ENCODE results near the gene SPON2.

Gene SPON2

DNA sequence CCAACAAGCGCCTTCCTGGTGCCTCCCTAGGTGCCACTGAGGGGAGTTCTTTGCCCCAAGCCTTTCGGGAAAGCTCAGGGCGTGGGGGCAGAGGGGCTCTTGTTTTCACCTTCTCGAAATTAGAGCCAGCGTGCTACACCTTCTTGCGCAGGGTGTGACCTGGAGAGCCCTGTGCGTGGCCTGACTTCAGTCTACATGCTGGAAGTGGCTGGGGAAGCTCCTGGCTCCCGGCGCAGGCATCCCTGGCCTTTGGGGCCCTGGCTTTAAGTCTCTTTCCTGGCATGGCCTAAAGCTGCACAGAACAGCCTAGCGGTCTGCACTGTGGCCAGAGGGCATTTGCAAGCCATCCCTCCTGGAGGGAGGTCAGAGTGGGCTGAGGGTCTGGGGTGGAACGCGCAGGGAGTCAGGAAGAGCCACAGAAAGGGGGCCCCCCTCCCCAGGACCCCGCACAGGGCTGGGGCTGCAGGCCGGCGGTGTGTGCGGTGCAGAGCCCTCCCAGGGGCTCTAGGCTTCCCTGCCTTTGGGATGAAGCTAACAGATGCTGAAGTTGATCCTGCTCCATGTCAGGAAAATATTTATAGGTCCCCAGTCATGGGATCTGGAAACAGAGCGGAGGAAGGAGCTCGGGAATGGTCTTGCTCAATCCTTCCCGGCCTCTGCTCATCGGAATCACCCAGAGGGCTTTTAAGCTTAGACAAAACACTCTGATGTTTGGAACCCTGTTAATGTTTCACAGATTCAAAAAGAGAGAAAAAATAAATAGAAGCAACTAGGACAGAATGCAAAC, 781 bp upstream of the SPON2 start:
- DNase-seq, result no peak

DNA sequence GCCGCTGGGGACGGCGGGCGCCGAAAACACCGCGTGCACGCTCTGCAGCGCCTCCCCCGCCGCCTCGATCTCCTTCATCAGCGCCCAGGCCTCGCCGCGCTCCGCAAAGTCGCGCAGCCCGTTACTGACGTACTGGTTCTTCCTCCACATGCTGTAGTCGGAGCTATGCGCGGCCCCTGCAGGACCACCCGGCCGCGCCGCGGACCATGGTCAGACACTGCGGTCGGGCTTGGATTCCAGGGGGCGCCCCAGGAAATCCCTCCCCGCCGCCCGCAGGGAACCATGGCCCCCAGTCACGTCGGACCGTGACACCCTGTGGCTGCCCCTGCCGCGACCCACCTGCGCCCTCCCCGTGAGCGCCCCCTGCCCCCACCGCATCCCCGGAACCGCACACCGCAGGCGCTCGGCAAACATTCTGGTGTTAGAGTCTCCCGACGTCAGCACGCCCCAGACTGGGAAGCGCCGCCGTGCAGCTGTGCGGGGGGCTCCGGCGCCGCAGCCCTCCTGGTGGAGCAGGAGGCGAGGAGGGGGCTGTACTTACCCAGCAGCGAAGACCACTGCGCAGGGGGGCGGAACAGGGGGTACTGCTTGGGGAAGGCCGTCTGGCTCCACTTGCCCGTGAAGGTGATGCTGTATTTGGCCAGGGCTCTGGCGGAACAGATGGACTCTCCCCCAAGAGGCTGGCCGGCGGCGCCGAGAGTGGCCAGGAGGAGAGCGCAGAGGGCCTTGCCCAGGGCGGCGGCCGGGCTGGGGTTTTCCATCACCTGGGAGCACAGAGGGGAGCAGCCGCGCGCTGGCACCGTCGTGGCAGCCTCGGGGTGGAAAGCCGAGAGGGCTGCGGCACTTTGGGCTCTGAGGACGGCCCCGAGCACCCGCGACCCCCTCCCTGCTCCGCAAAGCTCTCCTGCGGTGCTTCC, 814 bp downstream of the SPON2 start:
- DNase-seq, result no peak

DNA sequence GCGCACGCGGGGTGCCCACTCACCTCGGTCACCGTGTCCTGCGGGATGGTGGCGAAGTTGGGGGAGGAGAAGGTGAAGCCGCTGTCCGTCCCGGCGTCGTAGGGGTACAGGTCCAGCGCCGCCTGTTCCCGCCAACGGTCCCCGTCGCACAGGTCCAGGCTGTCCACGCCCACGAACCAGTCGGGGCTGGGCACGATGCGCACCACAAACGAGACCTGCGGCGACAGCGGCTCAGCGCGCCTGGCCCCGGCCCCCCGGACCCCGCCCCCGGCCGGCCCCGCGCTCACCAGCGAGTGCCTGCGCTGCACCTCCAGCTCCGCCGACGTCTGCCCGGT, 1.4 kb downstream of the SPON2 start:
- no peak for DNase-seq

DNA sequence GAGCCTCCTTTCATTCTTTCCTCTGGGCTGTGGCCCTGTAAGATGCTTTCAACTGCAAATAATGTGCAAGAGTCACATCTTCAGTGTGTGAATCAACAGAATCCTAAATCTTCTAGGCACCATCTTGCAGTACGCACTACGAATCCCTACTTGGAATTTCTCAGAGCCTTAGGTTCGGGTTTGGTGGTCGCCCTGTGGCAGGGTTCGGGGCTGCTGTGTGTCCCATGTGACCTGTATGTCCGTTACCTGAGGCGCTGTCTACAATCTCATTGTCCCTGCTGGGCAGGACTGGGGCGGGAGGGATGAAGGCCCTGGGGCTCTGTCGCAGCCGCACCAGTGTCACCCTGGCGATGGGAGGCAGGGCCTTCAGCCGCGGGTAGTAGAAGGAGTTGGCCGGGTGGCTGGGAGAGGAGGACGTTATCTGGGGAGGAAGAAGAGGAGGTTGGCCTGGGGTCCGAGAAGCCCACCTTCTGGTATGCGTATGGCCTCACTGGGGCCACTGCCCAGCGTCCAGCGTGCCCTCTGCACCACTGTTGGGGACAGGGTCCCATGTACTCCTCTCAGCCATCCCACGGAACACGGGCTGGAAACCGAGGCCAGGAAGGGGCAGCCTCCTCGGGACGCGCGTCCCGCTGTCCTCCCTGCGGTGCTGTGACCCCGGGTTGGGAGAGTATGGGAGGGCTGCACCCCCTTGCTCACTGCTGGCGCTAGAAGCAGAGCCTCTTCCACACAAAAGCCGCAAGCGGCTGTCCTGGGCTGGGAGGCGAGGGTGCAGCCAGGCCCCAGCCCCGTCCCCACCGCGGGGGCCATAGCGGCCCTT, 2.0 kb downstream of the SPON2 start:
- DNase-seq, result no peak

DNA sequence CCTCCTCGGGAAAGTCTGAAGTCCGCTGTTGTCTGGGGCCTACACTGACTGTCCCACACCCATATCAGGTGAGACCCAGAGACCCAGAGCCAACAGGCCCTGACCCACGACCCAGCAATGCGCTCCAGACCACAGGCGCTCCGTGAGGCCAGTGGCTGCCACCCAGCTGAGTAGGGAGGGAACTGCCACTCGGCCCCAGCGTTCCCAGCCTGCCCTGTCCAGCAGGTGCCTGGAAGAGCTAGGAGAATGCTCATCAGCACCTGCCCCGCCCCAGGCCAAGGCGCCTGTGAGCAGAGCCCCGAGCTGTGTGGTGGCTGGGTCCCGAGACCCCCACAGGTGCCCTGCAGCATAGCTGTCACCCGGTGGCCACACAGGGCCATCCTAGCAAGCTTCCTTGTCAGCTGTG, 2.7 kb downstream of the SPON2 start:
- no peak for DNase-seq

DNA sequence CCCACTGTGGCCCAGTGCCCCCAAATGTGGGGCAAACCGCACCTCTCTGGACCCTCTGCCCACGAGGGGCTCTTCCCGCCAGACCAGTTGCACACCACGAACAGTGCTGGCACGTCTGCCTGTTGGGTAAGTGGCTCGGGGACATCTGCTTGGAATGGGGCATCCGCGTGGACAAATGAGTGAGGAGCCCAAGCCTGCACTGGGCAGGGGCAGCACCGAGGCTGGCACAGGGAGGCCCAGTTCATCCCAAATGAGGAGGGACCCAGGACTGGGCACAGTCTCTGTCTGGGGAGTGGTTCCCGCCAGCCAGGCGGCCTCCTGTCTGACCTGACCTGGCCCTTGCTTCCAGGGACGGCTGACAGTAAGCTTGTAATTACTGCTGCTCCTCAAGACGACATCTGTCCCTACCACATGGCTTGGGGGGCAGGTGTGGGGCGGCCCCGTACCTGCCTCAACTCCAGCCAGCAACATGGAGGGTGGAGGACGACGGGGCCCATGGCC, 3.2 kb downstream of the SPON2 start:
- DNase-seq, result no peak

DNA sequence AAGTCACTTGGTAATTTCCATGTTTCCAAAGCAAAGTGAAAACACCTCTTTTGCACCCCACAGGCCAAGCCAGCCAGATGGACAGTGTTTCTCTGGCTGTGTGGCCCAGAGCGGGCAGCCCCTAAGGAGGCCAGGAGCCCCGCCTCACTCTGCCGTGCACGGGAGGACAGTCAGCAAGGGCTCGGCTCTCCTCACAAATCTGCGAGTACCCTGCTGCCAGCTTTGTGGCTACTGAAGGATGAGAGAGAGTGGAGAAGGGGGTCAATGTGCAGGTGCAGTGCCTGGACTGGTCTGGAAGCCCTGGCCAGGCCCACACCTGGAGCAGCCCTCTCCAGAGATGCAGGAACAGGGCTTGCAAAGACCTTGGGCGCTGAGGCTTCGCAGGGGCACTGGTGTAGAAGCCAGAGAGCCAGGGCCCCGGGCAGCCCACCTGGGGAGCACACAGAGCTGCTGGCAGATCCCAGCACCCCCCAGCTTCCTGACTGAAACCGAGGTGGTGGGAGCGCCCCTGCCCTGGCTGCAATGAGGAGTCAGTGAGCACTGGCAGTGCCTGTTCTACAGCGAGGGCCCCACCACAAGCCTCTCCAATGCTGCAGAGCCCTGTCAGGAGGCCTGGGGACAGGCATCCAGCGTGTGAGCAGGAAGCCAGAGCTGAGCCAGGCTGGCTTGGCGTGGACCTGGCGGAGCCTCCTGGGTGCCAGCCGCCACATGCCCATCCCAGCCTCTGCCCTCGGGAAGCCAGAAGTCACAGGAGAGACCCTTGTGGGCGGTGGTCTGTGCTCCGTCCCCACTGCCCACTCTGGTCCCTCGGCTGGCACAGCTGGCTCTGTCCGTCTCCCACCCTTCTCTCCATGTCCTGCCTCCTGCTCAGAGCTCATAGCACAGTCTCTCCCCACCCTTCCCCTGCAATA, 3.9 kb downstream of the SPON2 start:
- no peak for DNase-seq

DNA sequence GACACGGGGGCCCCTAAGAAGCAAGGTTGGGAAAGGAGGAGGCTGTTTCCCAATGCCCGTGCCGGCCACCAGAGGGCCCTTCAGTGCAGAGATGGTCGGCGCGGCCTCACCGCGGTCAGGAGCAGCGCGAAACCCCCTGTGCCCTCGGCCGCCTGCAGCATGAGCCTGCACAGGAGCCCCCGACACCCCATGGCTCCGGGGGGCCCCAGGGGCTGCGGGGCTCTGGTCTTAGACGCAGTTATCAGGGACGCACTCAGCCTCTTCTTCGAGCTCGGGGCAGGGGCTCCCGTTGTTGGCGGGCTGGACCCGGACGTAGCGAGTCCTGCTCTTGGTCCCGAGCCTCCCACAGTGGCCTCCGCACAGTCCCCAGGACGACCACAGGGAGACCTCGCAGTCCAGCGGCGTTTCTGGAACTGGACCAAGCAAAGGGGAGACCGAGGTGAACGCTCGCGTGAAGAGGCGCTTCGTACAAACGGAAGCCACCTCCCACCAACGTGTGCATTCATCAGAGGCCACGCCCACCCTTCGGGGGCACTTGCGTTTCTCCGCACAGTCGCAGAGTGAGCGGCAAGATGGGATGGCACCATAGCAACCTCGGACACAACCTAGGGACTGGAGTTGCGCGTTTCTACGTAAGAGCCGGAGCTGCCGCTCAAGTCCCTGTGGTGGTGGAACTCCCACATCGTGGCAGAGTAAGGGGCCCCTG, 5.0 kb downstream of the SPON2 start:
- DNase-seq, result peak in 50 of 56 donors; percentile 13 to 83 (median 54)

DNA sequence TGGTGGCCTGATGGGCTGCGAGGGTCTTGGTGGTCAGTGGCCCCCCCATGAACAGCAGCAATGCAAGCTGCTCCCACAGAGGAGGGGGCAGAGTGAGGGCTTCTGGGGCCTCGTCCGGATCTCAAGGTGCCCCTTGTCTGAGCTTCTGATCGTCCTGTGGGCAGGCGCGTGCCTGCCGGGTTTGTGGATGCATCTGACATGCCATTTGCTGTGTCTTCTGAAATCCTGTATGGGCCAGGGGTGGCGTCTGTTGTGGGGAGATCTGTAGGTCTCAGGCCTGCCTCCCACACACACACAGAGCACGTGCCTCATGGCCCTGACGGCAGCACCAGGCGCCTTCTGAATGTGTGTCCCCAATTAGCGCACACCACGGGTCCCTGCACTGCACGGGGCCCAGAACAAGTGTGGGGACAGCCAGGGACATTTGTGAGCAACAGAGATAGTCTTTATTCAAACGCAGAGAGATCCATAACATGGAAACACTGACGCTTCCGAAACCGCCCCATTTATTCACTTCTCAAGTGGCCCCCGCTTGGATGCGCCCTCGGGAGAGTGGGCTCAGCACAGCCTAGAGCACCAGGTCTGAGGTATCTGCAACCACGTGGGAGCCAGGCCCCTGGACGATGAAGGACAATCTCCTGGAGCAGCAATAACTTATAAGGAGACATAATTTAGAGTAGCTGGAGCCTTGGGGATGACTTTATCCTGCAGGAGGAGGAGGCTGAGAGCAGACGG, 5.7 kb downstream of the SPON2 start:
- DNase-seq, result no peak

DNA sequence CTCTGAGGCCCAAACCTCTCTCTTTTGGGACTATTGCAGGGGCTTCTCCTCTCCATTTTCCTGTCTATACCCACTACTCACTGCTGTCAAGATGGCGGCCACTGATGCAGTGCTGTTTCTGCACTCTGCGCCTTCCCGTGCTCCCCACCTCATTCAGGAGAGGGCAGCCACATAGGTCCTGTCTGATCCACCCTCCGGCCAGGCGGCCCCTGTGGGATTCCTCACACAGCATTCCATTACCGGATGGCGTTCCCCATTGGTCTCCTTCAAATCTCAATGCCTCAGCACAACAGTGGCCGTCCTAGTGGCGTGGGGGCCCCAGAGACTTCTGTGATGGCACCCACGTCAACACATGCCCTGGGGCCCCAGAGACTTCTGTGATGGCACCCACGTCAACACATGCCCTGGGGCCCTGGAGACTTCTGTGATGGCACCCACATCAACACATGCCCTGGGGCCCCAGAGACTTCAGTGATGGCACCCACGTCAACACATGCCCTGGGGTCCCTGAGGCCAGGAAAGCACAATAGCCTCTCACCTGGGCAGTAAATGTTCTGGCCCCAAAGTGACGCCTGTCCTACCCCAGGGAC, 7.3 kb downstream of the SPON2 start:
- DNase-seq, result no peak

DNA sequence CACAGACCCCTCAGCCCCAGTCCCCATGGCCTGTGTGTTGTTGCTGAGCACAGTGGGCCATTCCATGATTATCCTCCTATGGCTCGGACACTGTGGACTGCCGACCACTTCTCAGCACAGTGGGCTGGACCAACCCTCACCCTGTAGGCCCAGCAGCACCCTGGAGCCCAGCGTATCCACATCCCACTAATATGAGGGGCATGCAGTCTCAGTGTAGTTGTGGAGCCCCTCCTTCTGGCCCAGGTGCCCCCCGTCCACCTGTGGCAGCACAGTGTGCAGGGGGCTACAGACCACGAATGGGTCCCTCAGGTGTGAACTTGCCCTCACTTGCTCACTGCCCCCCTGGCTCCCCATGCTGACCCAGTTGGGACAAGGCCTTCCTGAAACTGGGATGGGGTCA, 7.9 kb downstream of the SPON2 start:
- no peak for DNase-seq

DNA sequence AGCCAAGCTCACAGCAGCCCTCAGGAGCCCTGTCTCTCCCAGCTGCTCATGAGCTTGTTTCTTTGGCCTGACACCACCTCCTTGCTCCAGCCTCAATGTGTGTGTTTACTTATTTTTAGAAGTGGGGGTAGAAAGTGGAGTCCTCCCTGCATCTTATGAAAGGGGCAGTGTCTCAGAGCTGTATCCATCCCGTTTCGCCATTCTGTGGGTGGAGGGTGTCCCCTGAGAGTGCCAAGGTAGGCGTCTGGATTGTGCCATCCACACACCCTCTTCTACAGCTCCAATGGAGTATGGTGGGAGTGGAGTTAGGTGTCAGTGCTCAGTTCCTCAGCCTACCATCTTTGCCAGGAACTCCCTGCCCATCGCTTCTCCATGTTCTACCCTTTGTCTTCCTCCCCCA, 8.3 kb downstream of the SPON2 start:
- no peak for DNase-seq

DNA sequence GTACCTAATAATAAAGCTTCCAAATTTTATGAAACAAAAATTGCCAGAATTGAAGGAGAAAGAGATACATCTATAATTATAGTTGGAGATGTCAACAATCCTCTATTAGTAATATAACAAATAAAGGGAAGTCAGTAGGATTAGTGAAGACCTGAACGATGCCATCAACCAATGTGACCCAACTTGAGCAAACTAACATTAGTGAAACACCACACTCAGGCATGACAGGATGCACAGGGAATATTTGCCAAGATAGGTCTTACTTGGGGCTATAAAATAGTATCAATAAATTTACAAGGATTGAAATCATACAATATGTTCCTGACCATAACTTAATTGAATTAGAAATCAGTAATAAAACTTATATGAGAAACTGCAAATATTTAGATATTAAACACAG, 12.0 kb downstream of the SPON2 start:
- no peak for DNase-seq

DNA sequence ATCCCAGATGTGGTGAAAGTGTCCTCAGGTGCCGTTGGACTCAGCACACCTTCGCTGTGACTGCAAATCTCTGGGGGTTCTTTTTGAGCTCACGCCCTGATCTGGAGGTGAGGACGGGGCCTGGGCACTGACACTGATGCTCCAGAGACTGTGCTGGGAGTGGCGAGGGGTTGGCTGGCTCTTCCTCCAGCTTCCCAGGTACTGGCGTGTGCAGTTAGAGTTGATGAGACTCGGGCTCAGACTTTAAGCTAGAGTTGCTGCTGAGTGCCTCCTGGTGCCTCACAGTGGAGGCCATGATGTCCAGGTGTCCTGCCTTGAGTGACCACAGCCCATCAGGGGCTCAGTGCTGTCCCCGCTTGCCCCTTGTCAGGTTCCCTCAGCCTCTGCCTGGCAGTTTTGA, 16.3 kb downstream of the SPON2 start:
- no peak for DNase-seq

DNA sequence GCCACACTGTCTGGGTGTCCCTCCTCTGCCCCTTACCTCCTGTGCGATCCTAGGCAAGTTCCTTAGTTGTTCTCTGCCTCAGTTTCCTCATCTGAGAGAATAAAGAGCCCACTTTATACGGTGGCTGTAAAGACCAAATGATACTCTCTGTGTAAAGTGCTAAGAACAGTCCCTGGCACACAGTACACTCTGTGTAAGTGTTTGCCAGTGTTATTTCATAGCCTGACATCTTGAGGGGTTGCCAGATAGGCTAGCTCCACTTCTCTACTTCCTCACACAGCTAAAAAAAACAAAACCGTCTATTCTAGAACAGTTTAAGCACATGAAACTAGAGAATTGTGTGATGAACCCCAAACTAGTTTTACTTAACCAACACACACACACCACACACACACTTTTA, 17.1 kb downstream of the SPON2 start:
- no peak for DNase-seq

DNA sequence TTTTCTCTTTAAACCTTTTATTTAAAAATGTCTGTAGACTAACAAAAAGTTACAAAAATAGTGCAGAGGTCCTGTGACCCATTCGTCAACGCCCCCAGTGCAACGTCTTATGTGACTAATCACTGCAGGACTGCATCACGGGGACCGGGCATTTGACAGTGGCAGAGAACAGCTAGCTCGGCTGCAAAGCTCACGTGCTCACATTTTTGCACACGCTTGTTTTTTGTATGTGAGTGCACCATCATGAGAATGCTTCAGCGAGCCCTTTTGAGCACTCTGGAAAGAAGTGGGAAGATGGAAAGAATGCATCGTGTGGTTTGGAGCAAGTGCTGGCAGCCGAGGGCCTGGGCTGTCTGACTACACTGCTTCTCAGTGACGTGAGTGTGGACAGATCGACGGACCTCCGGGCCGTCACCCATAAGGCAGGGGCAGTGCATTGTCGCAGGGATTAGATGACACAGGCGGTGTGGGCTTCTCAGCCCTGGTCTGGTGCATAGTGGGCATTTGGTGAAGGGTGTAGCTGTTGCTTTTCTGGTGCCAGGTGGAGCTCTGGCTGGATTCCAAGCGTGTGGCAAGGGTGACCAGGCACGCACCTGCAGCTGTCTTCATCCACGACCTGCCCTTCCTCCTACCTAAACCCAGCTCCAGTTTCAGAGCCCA, 17.7 kb downstream of the SPON2 start:
- peak in 1 of 56 donors; percentile 14 for DNase-seq

DNA sequence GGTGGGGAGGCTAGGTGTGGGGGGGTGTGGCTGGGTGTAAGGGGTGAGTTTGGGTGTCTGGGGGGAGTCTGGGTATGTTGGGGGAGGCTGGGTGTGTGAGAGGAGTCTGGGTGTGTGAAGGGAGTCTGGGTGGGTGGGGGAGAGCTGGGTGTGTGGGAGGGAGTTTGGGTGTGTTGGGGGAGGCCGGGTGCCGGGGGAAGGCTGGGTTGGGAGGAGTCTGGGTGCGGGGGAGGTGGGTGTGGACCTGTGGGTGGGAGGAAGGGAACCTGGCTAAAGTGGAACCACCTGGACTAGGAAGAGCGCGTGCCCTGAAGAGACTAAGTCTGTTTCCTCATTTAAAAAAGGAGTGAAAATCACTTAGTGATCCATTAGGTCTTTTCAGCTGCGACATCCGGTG, 18.3 kb downstream of the SPON2 start:
- DNase-seq, result no peak

DNA sequence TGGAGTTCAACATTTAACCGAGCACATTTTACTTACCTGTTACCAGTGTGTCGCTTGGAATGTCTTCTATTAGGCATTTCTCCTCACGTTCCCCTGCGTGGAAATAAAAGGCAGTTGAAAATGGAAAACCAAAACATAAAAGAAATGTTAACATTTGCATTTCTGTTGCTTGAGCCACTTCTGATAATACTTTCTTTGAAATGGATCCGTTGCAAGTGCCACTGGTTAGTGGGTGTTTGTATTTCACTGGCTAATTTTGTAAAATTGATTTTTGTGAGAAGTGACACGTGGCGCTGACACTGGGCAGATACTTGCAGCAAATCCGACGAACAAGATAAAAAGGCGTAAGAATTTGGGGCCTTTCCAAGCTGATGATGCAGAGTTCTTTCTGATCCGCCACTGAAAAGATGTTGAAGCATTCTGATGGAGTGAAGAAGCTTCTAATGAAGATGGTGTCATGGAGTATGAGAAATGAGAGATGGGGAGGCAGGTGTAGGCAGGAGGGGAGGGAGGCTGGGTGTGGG, 18.8 kb downstream of the SPON2 start:
- no peak for DNase-seq

All from nucleus accumbens (tissue), 56 donors.